ENCODE measurements around the gene WDR82. TPM values are rescaled to one million over a fixed set of nuclear protein-coding genes. Genes with fewer than 3 reads are reported as not detected.

WDR82 gene
- total and polyA plus RNA-seq, 2 experiments from 2014 or later, result 24.8 to 52.1 TPM

GRCh38 chr3:52249683-52250082 is 28.8 kb downstream of the WDR82 start:
- Histone ChIP-seq H3K79me2 (no peaks in the 10 kb centered on the region), H3K36me3 (replicated peaks; ENCODE audit: insufficient read depth, low read depth) (no peaks in the 10 kb centered on the region), H2AFZ (no peak overlapping the region), H3K27me3 (no peaks in the 10 kb centered on the region), H3K4me2 (no peak overlapping the region), H3K4me1 (ENCODE audit: insufficient read depth) (peaks cover 19% of the 10 kb centered on the region), H3K9me3 (ENCODE audit: low read depth) (no peaks in the 10 kb centered on the region), H4K20me1 (ENCODE audit: insufficient read depth, poor library complexity, severe bottlenecking) (no peaks in the 10 kb centered on the region), H3K27ac (no peak overlapping the region), H3K9me2 (replicated peaks; ENCODE audit: insufficient read depth) (no peaks in the 10 kb centered on the region), H3K4me3 (no peak overlapping the region)
- no peak for DNase-seq (ENCODE audit: low spot score)
- WGBS (ENCODE audit: low lambda C conversion rate, missing lambda C conversion rate), result 94% methylated on average over 6 of the region's 6 CpGs
- no peak for TF ChIP-seq EZH2phosphoT487 (IDR thresholded peaks at IDR 0.05; ENCODE audit: low read depth, severe bottlenecking, unreplicated experiment)
- TF ChIP-seq, protein P1, sequence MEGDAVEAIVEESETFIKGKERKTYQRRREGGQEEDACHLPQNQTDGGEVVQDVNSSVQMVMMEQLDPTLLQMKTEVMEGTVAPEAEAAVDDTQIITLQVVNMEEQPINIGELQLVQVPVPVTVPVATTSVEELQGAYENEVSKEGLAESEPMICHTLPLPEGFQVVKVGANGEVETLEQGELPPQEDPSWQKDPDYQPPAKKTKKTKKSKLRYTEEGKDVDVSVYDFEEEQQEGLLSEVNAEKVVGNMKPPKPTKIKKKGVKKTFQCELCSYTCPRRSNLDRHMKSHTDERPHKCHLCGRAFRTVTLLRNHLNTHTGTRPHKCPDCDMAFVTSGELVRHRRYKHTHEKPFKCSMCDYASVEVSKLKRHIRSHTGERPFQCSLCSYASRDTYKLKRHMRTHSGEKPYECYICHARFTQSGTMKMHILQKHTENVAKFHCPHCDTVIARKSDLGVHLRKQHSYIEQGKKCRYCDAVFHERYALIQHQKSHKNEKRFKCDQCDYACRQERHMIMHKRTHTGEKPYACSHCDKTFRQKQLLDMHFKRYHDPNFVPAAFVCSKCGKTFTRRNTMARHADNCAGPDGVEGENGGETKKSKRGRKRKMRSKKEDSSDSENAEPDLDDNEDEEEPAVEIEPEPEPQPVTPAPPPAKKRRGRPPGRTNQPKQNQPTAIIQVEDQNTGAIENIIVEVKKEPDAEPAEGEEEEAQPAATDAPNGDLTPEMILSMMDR (IDR thresholded peaks at IDR 0.05; ENCODE audit: poor library complexity), result no peak
- no peak for TF ChIP-seq EZH2 (IDR thresholded peaks at IDR 0.05; ENCODE audit: borderline replicate concordance)

DNA sequence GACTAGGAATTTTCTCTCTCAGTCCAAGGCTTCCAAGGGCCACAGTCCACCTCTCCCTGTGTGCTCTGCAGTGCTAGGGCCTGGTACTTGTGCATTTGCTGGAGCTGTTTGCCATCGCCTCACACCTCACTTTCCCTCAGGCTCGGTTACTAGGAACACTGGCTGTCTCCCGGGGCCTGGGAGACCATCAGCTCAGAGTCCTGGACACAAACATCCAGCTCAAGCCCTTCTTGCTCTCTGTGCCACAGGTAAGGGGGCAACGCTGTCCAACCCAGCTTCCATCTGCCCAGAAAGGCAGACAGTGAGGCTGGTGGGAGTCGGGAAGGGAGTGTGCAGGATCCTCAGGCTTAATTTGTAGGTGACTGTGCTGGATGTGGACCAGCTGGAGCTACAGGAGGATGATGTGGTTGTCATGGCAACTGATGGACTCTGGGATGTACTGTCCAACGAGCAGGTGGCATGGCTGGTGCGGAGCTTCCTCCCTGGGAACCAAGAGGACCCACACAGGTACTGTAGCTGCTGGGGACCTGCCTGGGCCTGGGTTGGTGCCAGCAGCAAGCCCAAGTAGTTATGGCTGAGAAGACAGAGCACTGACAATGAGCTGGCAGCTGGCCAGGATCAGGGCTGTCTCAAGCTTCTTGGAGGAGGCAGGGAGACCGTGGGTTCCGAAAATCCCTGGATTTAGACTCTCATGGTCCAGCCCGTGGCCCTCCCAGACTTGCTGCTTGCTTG is 29.5 kb downstream of the WDR82 start:
- WGBS (ENCODE audit: low lambda C conversion rate, missing lambda C conversion rate), result 84% methylated on average over 10 of the region's 10 CpGs
- peak; percentile 29 for DNase-seq (ENCODE audit: low spot score)

DNA sequence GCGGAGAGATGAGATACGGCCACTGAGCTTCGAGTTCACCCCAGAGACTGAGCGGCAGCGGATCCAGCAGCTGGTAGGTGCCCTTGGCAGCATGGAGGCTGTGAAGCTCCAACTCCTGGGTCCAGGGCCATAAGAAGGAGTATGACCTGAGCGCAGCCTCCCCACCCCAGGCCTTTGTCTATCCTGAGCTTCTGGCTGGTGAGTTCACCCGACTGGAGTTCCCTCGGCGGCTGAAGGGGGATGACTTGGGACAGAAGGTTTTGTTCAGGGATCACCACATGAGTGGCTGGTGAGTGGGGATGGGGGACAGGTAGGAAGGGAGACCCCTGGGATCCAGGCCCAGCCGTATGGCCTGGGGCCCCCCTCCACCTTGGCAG is 30.3 kb downstream of the WDR82 start:
- Histone ChIP-seq H3K27ac (no peak overlapping the region), H2AFZ (no peak overlapping the region), H3K4me3 (no peak overlapping the region), H3K9me3 (ENCODE audit: low read depth) (no peaks in the 10 kb centered on the region), H4K20me1 (ENCODE audit: insufficient read depth, poor library complexity, severe bottlenecking) (no peaks in the 10 kb centered on the region), H3K36me3 (replicated peaks; ENCODE audit: insufficient read depth, low read depth) (no peaks in the 10 kb centered on the region), H3K4me1 (ENCODE audit: insufficient read depth) (peaks cover 17% of the 10 kb centered on the region), H3K9me2 (replicated peaks; ENCODE audit: insufficient read depth) (no peaks in the 10 kb centered on the region), H3K4me2 (no peak overlapping the region), H3K27me3 (no peaks in the 10 kb centered on the region), H3K79me2 (no peaks in the 10 kb centered on the region)
- WGBS (ENCODE audit: low lambda C conversion rate, missing lambda C conversion rate), result 95% methylated on average over 10 of the region's 10 CpGs
- DNase-seq (ENCODE audit: low spot score), result no peak
- TF ChIP-seq EZH2 (IDR thresholded peaks at IDR 0.05; ENCODE audit: borderline replicate concordance) (no peak), EZH2phosphoT487 (IDR thresholded peaks at IDR 0.05; ENCODE audit: low read depth, severe bottlenecking, unreplicated experiment) (no peak)

More for the DNA sequence above, 29.5 kb downstream of the WDR82 start:
- no peak overlapping the region for H3K27ac ChIP-seq
- H2AFZ ChIP-seq, result no peak overlapping the region
- H3K4me2 ChIP-seq, result no peak overlapping the region
- H3K27me3 ChIP-seq, result no peaks in the 10 kb centered on the region
- H3K9me3 ChIP-seq (ENCODE audit: low read depth), result no peaks in the 10 kb centered on the region
- no peak overlapping the region for H3K4me3 ChIP-seq
- no peaks in the 10 kb centered on the region for H4K20me1 ChIP-seq (ENCODE audit: insufficient read depth, poor library complexity, severe bottlenecking)
- H3K9me2 ChIP-seq (replicated peaks; ENCODE audit: insufficient read depth), result no peaks in the 10 kb centered on the region
- no peak for TF ChIP-seq EZH2phosphoT487 (IDR thresholded peaks at IDR 0.05; ENCODE audit: low read depth, severe bottlenecking, unreplicated experiment)
- no peak for TF ChIP-seq EZH2 (IDR thresholded peaks at IDR 0.05; ENCODE audit: borderline replicate concordance)
- TF ChIP-seq, protein P1 (IDR thresholded peaks at IDR 0.05; ENCODE audit: poor library complexity), result no peak
- peaks cover 21% of the 10 kb centered on the region for H3K4me1 ChIP-seq (ENCODE audit: insufficient read depth)
- H3K36me3 ChIP-seq (replicated peaks; ENCODE audit: insufficient read depth, low read depth), result no peaks in the 10 kb centered on the region
- H3K79me2 ChIP-seq, result no peaks in the 10 kb centered on the region

DNA sequence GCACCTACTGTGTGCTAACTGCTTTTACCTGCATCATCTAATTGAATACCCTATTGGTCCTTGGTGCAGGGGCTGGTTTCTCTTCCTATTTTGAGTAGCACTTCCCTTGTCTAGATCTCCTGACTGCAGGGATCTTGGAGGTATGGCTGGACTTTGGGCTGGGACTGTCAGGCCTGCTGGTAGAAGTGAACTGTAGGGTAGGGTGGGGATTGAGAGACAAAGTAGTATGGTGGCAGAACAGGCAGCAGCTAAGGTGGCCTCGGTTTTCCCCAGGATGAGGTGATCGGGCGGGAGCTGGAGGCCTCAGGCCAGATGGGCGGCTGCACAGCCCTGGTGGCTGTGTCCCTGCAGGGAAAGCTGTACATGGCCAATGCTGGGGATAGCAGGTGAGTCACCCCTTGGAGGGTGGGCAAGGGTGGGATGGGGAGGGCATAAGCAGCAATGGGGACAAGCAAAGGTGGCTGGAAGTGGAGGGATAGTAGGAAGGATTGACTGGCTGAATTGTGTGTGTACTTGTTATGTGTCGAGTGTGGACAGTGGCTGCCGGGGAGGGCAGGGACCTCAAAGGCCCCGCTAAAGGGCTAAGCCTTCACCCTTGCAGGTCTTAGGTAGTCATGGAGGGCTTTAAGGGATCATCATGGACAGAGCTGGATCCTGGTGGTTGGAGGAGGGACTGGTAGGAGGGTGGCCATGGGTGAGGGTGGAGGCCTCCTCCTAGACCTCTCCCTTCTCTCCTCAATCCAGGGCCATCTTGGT is 30.9 kb downstream of the WDR82 start:
- no peaks in the 10 kb centered on the region for H3K9me2 ChIP-seq (replicated peaks; ENCODE audit: insufficient read depth)
- H3K4me3 ChIP-seq, result no peak overlapping the region
- no peaks in the 10 kb centered on the region for H4K20me1 ChIP-seq (ENCODE audit: insufficient read depth, poor library complexity, severe bottlenecking)
- TF ChIP-seq EZH2phosphoT487 (IDR thresholded peaks at IDR 0.05; ENCODE audit: low read depth, severe bottlenecking, unreplicated experiment) (no peak), EZH2 (IDR thresholded peaks at IDR 0.05; ENCODE audit: borderline replicate concordance) (no peak)
- TF ChIP-seq, protein P1 (IDR thresholded peaks at IDR 0.05; ENCODE audit: poor library complexity), result no peak
- 90% methylated on average over 7 of the region's 7 CpGs for WGBS (ENCODE audit: low lambda C conversion rate, missing lambda C conversion rate)
- DNase-seq (ENCODE audit: low spot score), result peak; percentile 4
- no peaks in the 10 kb centered on the region for H3K36me3 ChIP-seq (replicated peaks; ENCODE audit: insufficient read depth, low read depth)
- no peak overlapping the region for H2AFZ ChIP-seq
- H3K27ac ChIP-seq, result no peak overlapping the region
- H3K27me3 ChIP-seq, result no peaks in the 10 kb centered on the region
- H3K4me1 ChIP-seq (ENCODE audit: insufficient read depth), result peaks cover 17% of the 10 kb centered on the region
- no peaks in the 10 kb centered on the region for H3K79me2 ChIP-seq
- no peak overlapping the region for H3K4me2 ChIP-seq
- H3K9me3 ChIP-seq (ENCODE audit: low read depth), result no peaks in the 10 kb centered on the region
